Colon (tissue), 2 donors: ENCODE measurements around the gene HTR7.

Experiments
- FAIRE-seq: peaks from 2 replicates; lab custom pipeline; 2012; peaks lifted over from hg19 to GRCh38; lab: Jason Lieb, UNC
- donor health status: control.
- donor health status: control.

Gene HTR7

GRCh38 chr10:90800232-90800796 is 57.5 kb downstream of the HTR7 start:
- FAIRE-seq: no peak

- FAIRE-seq: no peak
Measured at GRCh38 chr10:90799172-90799571, 58.7 kb downstream of the HTR7 start.

GRCh38 chr10:90798482-90798881 is 59.4 kb downstream of the HTR7 start:
- FAIRE-seq: no peak

GRCh38 chr10:90790422-90790821 is 67.4 kb downstream of the HTR7 start:
- no peak for FAIRE-seq

GRCh38 chr10:90788968-90789367 is 68.9 kb downstream of the HTR7 start:
- no peak for FAIRE-seq

GRCh38 chr10:90788199-90788491 is 69.7 kb downstream of the HTR7 start:
- FAIRE-seq: no peak

- FAIRE-seq: no peak
Measured at GRCh38 chr10:90787393-90788198, 70.2 kb downstream of the HTR7 start.

GRCh38 chr10:90785782-90786181 is 72.1 kb downstream of the HTR7 start:
- no peak for FAIRE-seq

- FAIRE-seq: no peak
Measured at GRCh38 chr10:90784771-90785170, 73.1 kb downstream of the HTR7 start.

- FAIRE-seq: no peak
Measured at GRCh38 chr10:90780488-90780887, 77.4 kb downstream of the HTR7 start.

GRCh38 chr10:90779548-90779947 is 78.3 kb downstream of the HTR7 start:
- no peak for FAIRE-seq

- no peak for FAIRE-seq
Measured at GRCh38 chr10:90777621-90778020, 80.2 kb downstream of the HTR7 start.

GRCh38 chr10:90775351-90776028 is 82.3 kb downstream of the HTR7 start:
- FAIRE-seq: no peak

- FAIRE-seq: no peak
Measured at GRCh38 chr10:90769946-90770841, 87.6 kb downstream of the HTR7 start.

- FAIRE-seq: no peak
Measured at GRCh38 chr10:90751107-90751997, 106.5 kb downstream of the HTR7 start.

GRCh38 chr10:90746829-90747228 is 111.0 kb downstream of the HTR7 start:
- FAIRE-seq: no peak

- no peak for FAIRE-seq
Measured at GRCh38 chr10:90745565-90745964, 112.3 kb downstream of the HTR7 start.

GRCh38 chr10:90743291-90743690 is 114.5 kb downstream of the HTR7 start:
- FAIRE-seq: no peak

GRCh38 chr10:90741926-90742565 is 115.8 kb downstream of the HTR7 start:
- FAIRE-seq: no peak

GRCh38 chr10:90740265-90740664 is 117.6 kb downstream of the HTR7 start:
- FAIRE-seq: no peak

- no peak for FAIRE-seq
Measured at GRCh38 chr10:90738885-90739284, 119.0 kb downstream of the HTR7 start.
